ENCODE data around the gene ZCCHC10.

- TF ChIP-seq, protein P1, sequence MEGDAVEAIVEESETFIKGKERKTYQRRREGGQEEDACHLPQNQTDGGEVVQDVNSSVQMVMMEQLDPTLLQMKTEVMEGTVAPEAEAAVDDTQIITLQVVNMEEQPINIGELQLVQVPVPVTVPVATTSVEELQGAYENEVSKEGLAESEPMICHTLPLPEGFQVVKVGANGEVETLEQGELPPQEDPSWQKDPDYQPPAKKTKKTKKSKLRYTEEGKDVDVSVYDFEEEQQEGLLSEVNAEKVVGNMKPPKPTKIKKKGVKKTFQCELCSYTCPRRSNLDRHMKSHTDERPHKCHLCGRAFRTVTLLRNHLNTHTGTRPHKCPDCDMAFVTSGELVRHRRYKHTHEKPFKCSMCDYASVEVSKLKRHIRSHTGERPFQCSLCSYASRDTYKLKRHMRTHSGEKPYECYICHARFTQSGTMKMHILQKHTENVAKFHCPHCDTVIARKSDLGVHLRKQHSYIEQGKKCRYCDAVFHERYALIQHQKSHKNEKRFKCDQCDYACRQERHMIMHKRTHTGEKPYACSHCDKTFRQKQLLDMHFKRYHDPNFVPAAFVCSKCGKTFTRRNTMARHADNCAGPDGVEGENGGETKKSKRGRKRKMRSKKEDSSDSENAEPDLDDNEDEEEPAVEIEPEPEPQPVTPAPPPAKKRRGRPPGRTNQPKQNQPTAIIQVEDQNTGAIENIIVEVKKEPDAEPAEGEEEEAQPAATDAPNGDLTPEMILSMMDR (IDR thresholded peaks at IDR 0.05; ENCODE audit: poor library complexity): no peak
- no peak for TF ChIP-seq EZH2 (IDR thresholded peaks at IDR 0.05; ENCODE audit: borderline replicate concordance)
These were observed 46.4 kb downstream of the ZCCHC10 start for GRCh38 chr5:132979976-132980375.

Data from hepatocyte (in vitro differentiated cells).